ENCODE data around the gene HOXC6. TPM values are rescaled to one million over a fixed set of nuclear protein-coding genes. Genes with fewer than 3 reads are reported as not detected.

The HOXC6 gene
- total and polyA plus RNA-seq, 2 of the 13 experiments (the other 11 are each of a cell fraction or from before 2014, with no cell fraction given), result not detected

- TF ChIP-seq ZNF780A (CRISPR knock-in tag; IDR thresholded peaks at IDR 0.05) (no peak), SP140L (CRISPR knock-in tag; IDR thresholded peaks at IDR 0.05; ENCODE audit: borderline replicate concordance) (no peak)
- no peak for DNase-seq (ENCODE audit: low spot score)
- BruUV-seq (replicated peaks), result no TSS peak
- Histone ChIP-seq H3K9me3 (ENCODE audit: low read length) (no peaks in the 10 kb centered on the region), H3K27me3 (ENCODE audit: control insufficient read depth in 1 of 2, insufficient read depth in 2 of 2, low read length in 2 of 2) (peaks cover 8 to 61% of the 10 kb centered on the region in 2 experiments), H3K27ac (ENCODE audit: extremely low read length, insufficient read depth, low read length) (no peak overlapping the region), H3K79me2 (ENCODE audit: insufficient read depth, low read length) (no peaks in the 10 kb centered on the region), H3K9ac (ENCODE audit: insufficient read depth, low read depth, low read length) (no peak overlapping the region), H3K36me3 (replicated peaks in 1 of 2; ENCODE audit: control insufficient read depth in 1 of 2, insufficient read depth in 2 of 2, low read length in 2 of 2) (no peaks in the 10 kb centered on the region), H4K20me1 (ENCODE audit: insufficient read depth, low read length) (no peaks in the 10 kb centered on the region), H3K4me3 (replicated peaks in 1 of 3; ENCODE audit: insufficient read depth in 1 of 3, low read depth in 2 of 3, low read length in 3 of 3) (no peak overlapping the region), H2AFZ (ENCODE audit: low read length) (no peak overlapping the region), H3K4me1 (ENCODE audit: insufficient read depth, low read length) (peaks cover 6% of the 10 kb centered on the region; the same call in 1 of the 2 replicates), H3K4me2 (ENCODE audit: low read depth, low read length) (no peak overlapping the region)
- 38% methylated on average over 14 of the region's 14 CpGs for WGBS (ENCODE audit: low lambda C conversion rate)
- no peak for FAIRE-seq
- POLR2A ChIA-PET, result no interaction called here
- CTCF ChIA-PET (ENCODE audit: low intra/inter-chr PET ratio, low total read pairs), result no interaction called here
- ATAC-seq, result no peak
- in situ Hi-C loops (cut with HindIII; ENCODE audit: extremely low pct_ligation_motif_present, low pct_unique_long_range_greater_than_20kb), result no loop called here
- intact Hi-C loops (cut with micrococcal nuclease; ENCODE audit: unreplicated experiment), result no loop called here
These were observed 9.4 kb downstream of the HOXC6 start for GRCh38 chr12:54037360-54038283.

GRCh38 chr12:54038284-54038870, 10.1 kb downstream of the HOXC6 start:
- Histone ChIP-seq H3K9me3 (ENCODE audit: low read length) (no peaks in the 10 kb centered on the region), H3K9ac (ENCODE audit: insufficient read depth, low read depth, low read length) (no peak overlapping the region), H2AFZ (ENCODE audit: low read length) (no peak overlapping the region), H3K27me3 (ENCODE audit: control insufficient read depth in 1 of 2, insufficient read depth in 2 of 2, low read length in 2 of 2) (peaks cover 8 to 59% of the 10 kb centered on the region in 2 experiments), H3K27ac (ENCODE audit: extremely low read length, insufficient read depth, low read length) (no peak overlapping the region), H3K4me2 (ENCODE audit: low read depth, low read length) (no peak overlapping the region), H3K36me3 (replicated peaks in 1 of 2; ENCODE audit: control insufficient read depth in 1 of 2, insufficient read depth in 2 of 2, low read length in 2 of 2) (no peaks in the 10 kb centered on the region), H3K79me2 (ENCODE audit: insufficient read depth, low read length) (no peaks in the 10 kb centered on the region), H4K20me1 (ENCODE audit: insufficient read depth, low read length) (no peaks in the 10 kb centered on the region), H3K4me3 (replicated peaks in 1 of 3; ENCODE audit: insufficient read depth in 1 of 3, low read depth in 2 of 3, low read length in 3 of 3) (no peak overlapping the region), H3K4me1 (ENCODE audit: insufficient read depth, low read length) (no peaks in the 10 kb centered on the region)
- POLR2A ChIA-PET, result no interaction called here
- TF ChIP-seq PCBP2 (optimal IDR thresholded peaks at IDR 0.05; ENCODE audit: low read depth, low read length, poor library complexity, severe bottlenecking) (no peak), GRHL1 (CRISPR knock-in tag; conservative IDR thresholded peaks at IDR 0.05) (no peak), SNAPC5 (CRISPR knock-in tag; IDR thresholded peaks at IDR 0.05; ENCODE audit: borderline replicate concordance) (no peak)
- FAIRE-seq (no peak), DNase-seq (ENCODE audit: low spot score) (no peak), ATAC-seq (no peak)
- in situ Hi-C loops (cut with HindIII; ENCODE audit: extremely low pct_ligation_motif_present, low pct_unique_long_range_greater_than_20kb), result no loop called here
- CTCF ChIA-PET (ENCODE audit: low intra/inter-chr PET ratio, low total read pairs), result no interaction called here
- intact Hi-C loops (cut with micrococcal nuclease; ENCODE audit: unreplicated experiment), result no loop called here
- WGBS (ENCODE audit: low lambda C conversion rate), result 31% methylated on average over 3 of the region's 5 CpGs
- BruUV-seq (replicated peaks), result no TSS peak

All from HepG2 (cell line).